HG03442 (cell line): ENCODE data around the gene RGR.

Experiments
- ATAC-seq: cut with Tn5 transposase; IDR thresholded peaks from one replicate; pipeline ENCODE4 v1.9.1; 2021; ENCODE audit warnings: mild to moderate bottlenecking, moderate library complexity; ENCODE audit not compliant: unreplicated experiment

RGR gene

GRCh38 chr10:84217746-84218145, 27.1 kb upstream of the RGR start:
- no peak for ATAC-seq

GRCh38 chr10:84221916-84222315, 22.9 kb upstream of the RGR start:
- no peak for ATAC-seq

- ATAC-seq: no peak
Observed at GRCh38 chr10:84224411-84225028, 20.3 kb upstream of the RGR start.

GRCh38 chr10:84225427-84226173, 19.3 kb upstream of the RGR start, which contains the start of gene LRIT2:
LRIT2 (minus strand) TSS chr10:84225544; CDS start chr10:84225520, 24 bp downstream.
- ATAC-seq: no peak

- no peak for ATAC-seq
Observed at GRCh38 chr10:84226616-84227015, 18.2 kb upstream of the RGR start.

- ATAC-seq: no peak
Observed at GRCh38 chr10:84227810-84228209, 17.0 kb upstream of the RGR start.

- no peak for ATAC-seq
Observed at GRCh38 chr10:84230359-84230758, 14.5 kb upstream of the RGR start.

- no peak for ATAC-seq
Observed at GRCh38 chr10:84232376-84232775, 12.5 kb upstream of the RGR start.

GRCh38 chr10:84233940-84234339, 10.9 kb upstream of the RGR start:
- ATAC-seq: no peak

- no peak for ATAC-seq
Observed at GRCh38 chr10:84234479-84234878, 10.4 kb upstream of the RGR start.

GRCh38 chr10:84235096-84235495, 9.8 kb upstream of the RGR start:
- ATAC-seq: no peak

GRCh38 chr10:84236807-84237198, 8.1 kb upstream of the RGR start:
- ATAC-seq: no peak

GRCh38 chr10:84237199-84238051, 7.4 kb upstream of the RGR start:
- no peak for ATAC-seq

GRCh38 chr10:84238909-84239308, 5.9 kb upstream of the RGR start:
- ATAC-seq: no peak

- ATAC-seq: no peak
Observed at GRCh38 chr10:84241185-84241790, 3.6 kb upstream of the RGR start, which contains the start of gene LRIT1. LRIT1 (minus strand) TSS chr10:84241546; CDS start chr10:84241439, 107 bp downstream.

- ATAC-seq: no peak
Observed at GRCh38 chr10:84243759-84244158, 1.1 kb upstream of the RGR start.

- no peak for ATAC-seq
Observed at GRCh38 chr10:84247496-84247895, 2.6 kb downstream of the RGR start.

- ATAC-seq: no peak
Observed at GRCh38 chr10:84248794-84249193, 3.9 kb downstream of the RGR start.

- no peak for ATAC-seq
Observed at GRCh38 chr10:84254552-84255478, 10.0 kb downstream of the RGR start.
